ENCODE measurements around the gene KANSL1. TPM values are rescaled to one million over a fixed set of nuclear protein-coding genes. Genes with fewer than 3 reads are reported as not detected.

The KANSL1 gene
- total and polyA plus RNA-seq, 9 of the 15 experiments (the other 6 are each of a cell fraction or from before 2014, with no cell fraction given): 3.6 to 55.4 (median 31.8) TPM

DNA sequence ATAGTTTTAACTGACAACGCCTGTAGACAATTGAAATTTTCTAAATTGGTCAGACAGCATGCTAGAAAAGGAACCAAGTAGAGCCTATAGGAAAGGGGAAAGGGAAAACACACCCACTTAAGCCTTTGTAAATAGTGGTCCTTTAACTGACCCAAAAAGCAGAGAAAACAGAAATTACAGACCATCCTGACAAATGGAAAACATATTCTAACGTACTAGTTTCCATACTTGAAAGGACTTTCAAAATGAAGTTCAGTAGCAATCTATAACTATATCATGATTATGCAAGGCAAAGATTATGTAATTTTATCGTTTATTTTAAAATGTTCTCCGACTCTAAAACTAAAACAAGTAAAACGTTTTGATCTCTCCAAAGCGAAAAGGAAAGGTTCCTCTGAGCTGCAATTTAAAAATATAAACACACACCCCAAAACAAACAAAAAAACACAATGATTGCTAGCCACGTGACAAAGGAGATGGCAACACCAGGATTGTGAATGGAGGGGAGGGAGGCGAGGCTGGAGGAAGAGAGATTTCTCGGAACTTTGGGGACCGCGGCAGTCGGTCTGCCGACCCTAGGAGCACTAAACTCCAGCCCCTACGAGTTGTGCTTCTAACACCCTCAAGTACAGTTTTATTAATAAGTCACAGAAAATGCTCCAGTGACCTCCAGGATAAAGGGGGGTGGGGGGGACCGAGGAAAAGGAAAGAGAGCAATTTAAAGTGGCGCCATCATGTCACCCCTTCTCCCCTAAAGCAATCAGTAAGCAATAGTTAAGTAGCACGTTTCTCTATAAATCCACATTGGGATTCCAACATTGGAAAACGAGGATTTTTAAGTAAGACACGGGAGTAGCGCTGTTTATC lies 1.7 kb downstream of the KANSL1 start:
- ChIA-PET CTCF (ENCODE audit: low intra/inter-chr PET ratio) (interaction anchor here (3.4 kb wide), 1 partner anchor 147 kb away, joined by 26 read pairs; no protein-coding TSS in a partner anchor), POLR2A (interaction anchor here (0.6 to 1.4 kb wide), 5 partner anchors 9 to 242 kb away, joined by 3 to 7 read pairs (median 3); no protein-coding TSS in a partner anchor)
- peaks cover 4% of the 10 kb centered on the region for H3K9me1 ChIP-seq (ENCODE audit: control insufficient read depth, insufficient read depth, low read length)
- peak; percentile 52 to 82 (median 65) for DNase-seq (ENCODE audit: extremely low read depth in 1 of 4, low spot score in 3 of 4)
- no peaks in the 10 kb centered on the region for H3K9me3 ChIP-seq (replicated peaks; ENCODE audit: control insufficient read depth, insufficient read depth, low read depth, low read length)
- no peaks in the 10 kb centered on the region for H3K27me3 ChIP-seq (ENCODE audit: control insufficient read depth in 2 of 2, insufficient read depth in 2 of 2, low read length in 2 of 2)
- peak overlapping the region; percentile 85 to 90 for H3K9ac ChIP-seq (ENCODE audit: insufficient read depth in 1 of 2, low read depth in 2 of 2, low read length in 2 of 2)
- peak overlapping the region; percentile 85 for H3K4me3 ChIP-seq
- intact Hi-C loops (cut with micrococcal nuclease): loop anchor here (2.0 to 5.0 kb wide), 3 partner anchors 76 to 189 kb away; no protein-coding TSS in a partner anchor
- in situ Hi-C loops (cut with MboI): no loop called here
- under 1% methylated on average over 20 of the region's 20 CpGs for WGBS (ENCODE audit: insufficient coverage, low coverage, missing lambda C conversion rate)
- ATAC-seq: peak; percentile 9; the same call in 1 of the 3 replicates
- H3K27ac ChIP-seq (ENCODE audit: extremely low read depth, low read depth, low read length): peak overlapping the region; percentile 93
- peaks cover 2% of the 10 kb centered on the region; the same call in 1 of the 3 replicates for H3K36me3 ChIP-seq (ENCODE audit: control insufficient read depth, insufficient read depth, low read length)
- BruUV-seq (replicated peaks): TSS peak; percentile 64
- 0 out of 2 replicates have a peak overlapping the region, but pooled peaks have one; percentile 10 for H2AFZ ChIP-seq (ENCODE audit: low read depth, low read length)
- peaks cover 91% of the 10 kb centered on the region for H3K79me2 ChIP-seq (ENCODE audit: control insufficient read depth, insufficient read depth, low read length)
- FAIRE-seq: peak; percentile 57
- peaks cover 23 to 51% of the 10 kb centered on the region in 2 experiments for H3K4me1 ChIP-seq (replicated peaks in 1 of 2; ENCODE audit: control insufficient read depth in 2 of 2, insufficient read depth in 2 of 2, low read length in 2 of 2)
- peak overlapping the region; percentile 79 for H3K4me2 ChIP-seq (ENCODE audit: insufficient read depth, low read length)
- H4K20me1 ChIP-seq (replicated peaks; ENCODE audit: control insufficient read depth, insufficient read depth, low read length): peaks cover 26% of the 10 kb centered on the region
- TF ChIP-seq ZNF197 (CRISPR knock-in tag; IDR thresholded peaks at IDR 0.05; ENCODE audit: low read depth) (no peak), SNRNP70 (optimal IDR thresholded peaks at IDR 0.05; ENCODE audit: low read depth, low read length) (no peak), GTF2E2 (tag; IDR thresholded peaks at IDR 0.05) (0 out of 2 replicates have a peak, but pooled peaks have one; percentile 62), SREBF2 (CRISPR knock-in tag; IDR thresholded peaks at IDR 0.05) (no peak), KDM4B (IDR thresholded peaks at IDR 0.05; ENCODE audit: borderline replicate concordance in 2 of 2, low read depth in 1 of 2) (0 out of 4 replicates have a peak, but pooled peaks of 1 of the 2 experiments have one; percentile 57), RBBP5 (IDR thresholded peaks at IDR 0.05; ENCODE audit: borderline replicate concordance, insufficient read depth, low read length, poor library complexity, severe bottlenecking) (no peak), ZNF384 (IDR thresholded peaks at IDR 0.05; ENCODE audit: low read depth, low read length) (no peak)
- TF ChIP-seq, protein P1, sequence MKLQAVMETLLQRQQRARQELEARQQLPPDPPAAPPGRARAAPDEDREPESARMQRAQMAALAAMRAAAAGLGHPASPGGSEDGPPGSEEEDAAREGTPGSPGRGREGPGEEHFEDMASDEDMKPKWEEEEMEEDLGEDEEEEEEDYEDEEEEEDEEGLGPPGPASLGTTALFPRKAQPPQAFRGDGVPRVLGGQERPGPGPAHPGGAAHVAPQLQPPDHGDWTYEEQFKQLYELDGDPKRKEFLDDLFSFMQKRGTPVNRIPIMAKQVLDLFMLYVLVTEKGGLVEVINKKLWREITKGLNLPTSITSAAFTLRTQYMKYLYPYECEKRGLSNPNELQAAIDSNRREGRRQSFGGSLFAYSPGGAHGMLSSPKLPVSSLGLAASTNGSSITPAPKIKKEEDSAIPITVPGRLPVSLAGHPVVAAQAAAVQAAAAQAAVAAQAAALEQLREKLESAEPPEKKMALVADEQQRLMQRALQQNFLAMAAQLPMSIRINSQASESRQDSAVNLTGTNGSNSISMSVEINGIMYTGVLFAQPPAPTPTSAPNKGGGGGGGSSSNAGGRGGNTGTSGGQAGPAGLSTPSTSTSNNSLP (IDR thresholded peaks at IDR 0.05; ENCODE audit: borderline replicate concordance, low read depth, low read length): peak; percentile 61; the same call in 1 of the 2 replicates
- TF ChIP-seq, protein P2, sequence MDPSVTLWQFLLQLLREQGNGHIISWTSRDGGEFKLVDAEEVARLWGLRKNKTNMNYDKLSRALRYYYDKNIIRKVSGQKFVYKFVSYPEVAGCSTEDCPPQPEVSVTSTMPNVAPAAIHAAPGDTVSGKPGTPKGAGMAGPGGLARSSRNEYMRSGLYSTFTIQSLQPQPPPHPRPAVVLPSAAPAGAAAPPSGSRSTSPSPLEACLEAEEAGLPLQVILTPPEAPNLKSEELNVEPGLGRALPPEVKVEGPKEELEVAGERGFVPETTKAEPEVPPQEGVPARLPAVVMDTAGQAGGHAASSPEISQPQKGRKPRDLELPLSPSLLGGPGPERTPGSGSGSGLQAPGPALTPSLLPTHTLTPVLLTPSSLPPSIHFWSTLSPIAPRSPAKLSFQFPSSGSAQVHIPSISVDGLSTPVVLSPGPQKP (CRISPR knock-in tag; IDR thresholded peaks at IDR 0.05): no peak
- TF ChIP-seq, protein P3, sequence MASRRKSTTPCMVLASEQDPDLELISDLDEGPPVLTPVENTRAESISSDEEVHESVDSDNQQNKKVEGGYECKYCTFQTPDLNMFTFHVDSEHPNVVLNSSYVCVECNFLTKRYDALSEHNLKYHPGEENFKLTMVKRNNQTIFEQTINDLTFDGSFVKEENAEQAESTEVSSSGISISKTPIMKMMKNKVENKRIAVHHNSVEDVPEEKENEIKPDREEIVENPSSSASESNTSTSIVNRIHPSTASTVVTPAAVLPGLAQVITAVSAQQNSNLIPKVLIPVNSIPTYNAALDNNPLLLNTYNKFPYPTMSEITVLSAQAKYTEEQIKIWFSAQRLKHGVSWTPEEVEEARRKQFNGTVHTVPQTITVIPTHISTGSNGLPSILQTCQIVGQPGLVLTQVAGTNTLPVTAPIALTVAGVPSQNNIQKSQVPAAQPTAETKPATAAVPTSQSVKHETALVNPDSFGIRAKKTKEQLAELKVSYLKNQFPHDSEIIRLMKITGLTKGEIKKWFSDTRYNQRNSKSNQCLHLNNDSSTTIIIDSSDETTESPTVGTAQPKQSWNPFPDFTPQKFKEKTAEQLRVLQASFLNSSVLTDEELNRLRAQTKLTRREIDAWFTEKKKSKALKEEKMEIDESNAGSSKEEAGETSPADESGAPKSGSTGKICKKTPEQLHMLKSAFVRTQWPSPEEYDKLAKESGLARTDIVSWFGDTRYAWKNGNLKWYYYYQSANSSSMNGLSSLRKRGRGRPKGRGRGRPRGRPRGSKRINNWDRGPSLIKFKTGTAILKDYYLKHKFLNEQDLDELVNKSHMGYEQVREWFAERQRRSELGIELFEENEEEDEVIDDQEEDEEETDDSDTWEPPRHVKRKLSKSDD (conservative IDR thresholded peaks at IDR 0.05; ENCODE audit: low read length): no peak
- TF ChIP-seq, protein P4, sequence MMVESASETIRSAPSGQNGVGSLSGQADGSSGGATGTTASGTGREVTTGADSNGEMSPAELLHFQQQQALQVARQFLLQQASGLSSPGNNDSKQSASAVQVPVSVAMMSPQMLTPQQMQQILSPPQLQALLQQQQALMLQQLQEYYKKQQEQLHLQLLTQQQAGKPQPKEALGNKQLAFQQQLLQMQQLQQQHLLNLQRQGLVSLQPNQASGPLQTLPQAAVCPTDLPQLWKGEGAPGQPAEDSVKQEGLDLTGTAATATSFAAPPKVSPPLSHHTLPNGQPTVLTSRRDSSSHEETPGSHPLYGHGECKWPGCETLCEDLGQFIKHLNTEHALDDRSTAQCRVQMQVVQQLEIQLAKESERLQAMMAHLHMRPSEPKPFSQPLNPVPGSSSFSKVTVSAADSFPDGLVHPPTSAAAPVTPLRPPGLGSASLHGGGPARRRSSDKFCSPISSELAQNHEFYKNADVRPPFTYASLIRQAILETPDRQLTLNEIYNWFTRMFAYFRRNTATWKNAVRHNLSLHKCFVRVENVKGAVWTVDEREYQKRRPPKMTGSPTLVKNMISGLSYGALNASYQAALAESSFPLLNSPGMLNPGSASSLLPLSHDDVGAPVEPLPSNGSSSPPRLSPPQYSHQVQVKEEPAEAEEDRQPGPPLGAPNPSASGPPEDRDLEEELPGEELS (CRISPR knock-in tag; IDR thresholded peaks at IDR 0.05; ENCODE audit: borderline replicate concordance): no peak

Data from K562 (cell line).